GM13976 (cell line): ENCODE results near the gene RTN4IP1.

Experiments used
- DNase-seq: peaks from one replicate; pipeline ENCODE4 v3.0.0; 2012; ENCODE audit warnings: low spot score
- CTCF ChIP-seq: IDR thresholded peaks from 2 replicates; pipeline ENCODE4 v1.5.1; 2012; ENCODE audit warnings: borderline replicate concordance, mild to moderate bottlenecking; ENCODE audit not compliant: insufficient read depth; ENCODE audit errors: extremely low read depth, missing control alignments, control extremely low read depth
- in situ Hi-C: fragments of 300-500 bp; cut with MboI; formaldehyde crosslinking; loops from one replicate; pipeline ENCODE4 v1.12.0; 2022; ENCODE audit warnings: low sequenced_read_pairs, mixed read lengths, inconsistent platforms; ENCODE audit not compliant: unreplicated experiment

Gene RTN4IP1

GRCh38 chr6:106620931-106621672 is 8.2 kb downstream of the RTN4IP1 start:
- in situ Hi-C loops = no loop called here
- no peak for TF ChIP-seq CTCF
- DNase-seq = no peak

- TF ChIP-seq CTCF = no peak
- no peak for DNase-seq
- in situ Hi-C loops = no loop called here
Observed at GRCh38 chr6:106619223-106619622, 10.1 kb downstream of the RTN4IP1 start.

GRCh38 chr6:106618324-106618723 is 11.0 kb downstream of the RTN4IP1 start:
- TF ChIP-seq CTCF = no peak
- in situ Hi-C loops = no loop called here
- no peak for DNase-seq

GRCh38 chr6:106617857-106618256 is 11.4 kb downstream of the RTN4IP1 start:
- no peak for TF ChIP-seq CTCF
- DNase-seq = no peak
- in situ Hi-C loops = no loop called here

- no peak for TF ChIP-seq CTCF
- DNase-seq = no peak
- in situ Hi-C loops = no loop called here
Observed at GRCh38 chr6:106617302-106617701, 12.0 kb downstream of the RTN4IP1 start.

- no peak for TF ChIP-seq CTCF
- DNase-seq = no peak
- in situ Hi-C loops = no loop called here
Observed at GRCh38 chr6:106614592-106615257, 14.6 kb downstream of the RTN4IP1 start.
